GM21717 (cell line): ENCODE data around the gene EDA2R.

Experiments used
- ATAC-seq: cut with Tn5 transposase; IDR thresholded peaks from one replicate; pipeline ENCODE4 v1.9.1; 2021; ENCODE audit warnings: mild to moderate bottlenecking, moderate library complexity; ENCODE audit not compliant: unreplicated experiment

Gene EDA2R

GRCh38 chrX:66638591-66639500 is at the start of gene EDA2R:
Gene EDA2R (minus strand): TSS chrX:66639078. CDS start chrX:66616020, 23,058 bp downstream.
- peak; percentile 77 for ATAC-seq

GRCh38 chrX:66684196-66684595 is 45.3 kb upstream of the EDA2R start:
- no peak for ATAC-seq

- ATAC-seq = no peak
Observed at GRCh38 chrX:66680451-66680850, 41.6 kb upstream of the EDA2R start.

- ATAC-seq = no peak
Observed at GRCh38 chrX:66677430-66677829, 38.6 kb upstream of the EDA2R start.

- no peak for ATAC-seq
Observed at GRCh38 chrX:66676990-66677389, 38.1 kb upstream of the EDA2R start.

GRCh38 chrX:66676413-66676812 is 37.5 kb upstream of the EDA2R start:
- no peak for ATAC-seq

- ATAC-seq = no peak
Observed at GRCh38 chrX:66675541-66675940, 36.7 kb upstream of the EDA2R start.

GRCh38 chrX:66674506-66674905 is 35.6 kb upstream of the EDA2R start:
- ATAC-seq = no peak

- ATAC-seq = no peak
Observed at GRCh38 chrX:66672106-66672505, 33.2 kb upstream of the EDA2R start.

GRCh38 chrX:66654411-66654810 is 15.5 kb upstream of the EDA2R start:
- ATAC-seq = no peak

- no peak for ATAC-seq
Observed at GRCh38 chrX:66635360-66635759, 3.5 kb downstream of the EDA2R start.

- no peak for ATAC-seq
Observed at GRCh38 chrX:66634272-66634671, 4.6 kb downstream of the EDA2R start.

- no peak for ATAC-seq
Observed at GRCh38 chrX:66633541-66633940, 5.3 kb downstream of the EDA2R start.

- ATAC-seq = no peak
Observed at GRCh38 chrX:66632981-66633380, 5.9 kb downstream of the EDA2R start.

GRCh38 chrX:66632473-66632872 is 6.4 kb downstream of the EDA2R start:
- no peak for ATAC-seq

- peak; percentile 66 for ATAC-seq
Observed at GRCh38 chrX:66625525-66625924, 13.4 kb downstream of the EDA2R start.

GRCh38 chrX:66622209-66622608 is 16.7 kb downstream of the EDA2R start:
- no peak for ATAC-seq

- no peak for ATAC-seq
Observed at GRCh38 chrX:66616944-66617343, 21.9 kb downstream of the EDA2R start.

- no peak for ATAC-seq
Observed at GRCh38 chrX:66602381-66602938, 36.4 kb downstream of the EDA2R start.

- no peak for ATAC-seq
Observed at GRCh38 chrX:66601522-66601921, 37.4 kb downstream of the EDA2R start.

- no peak for ATAC-seq
Observed at GRCh38 chrX:66579219-66579618, 59.7 kb downstream of the EDA2R start.

- ATAC-seq = no peak
Observed at GRCh38 chrX:66553973-66554372, 84.9 kb downstream of the EDA2R start.
